SK-N-MC (cell line): ENCODE measurements around the gene PDCD7.
"Not testable (repeated sequence)": the region's sequence is repeated elsewhere in the genome, so short reads cannot be mapped to it uniquely, and the experiment has no call there.

Experiments
- DNase-seq: peaks from one replicate; pipeline ENCODE4 v3.0.0-alpha.2; 2011; ENCODE audit warnings: low read depth, low spot score
- H3K27ac ChIP-seq: fragments of 200-600 bp; sonication (generic); 2 replicates; pipeline ENCODE4 v1.5.1; 2016; ENCODE audit warnings: mixed run types
- H3K36me3 ChIP-seq: fragments of 200-600 bp; sonication (generic); 2 replicates; pipeline ENCODE4 v1.6.1; 2017; ENCODE audit warnings: antibody characterized with exemption, low read length, mixed read lengths; ENCODE audit not compliant: insufficient read depth
- H3K4me3 ChIP-seq: fragments of 200-600 bp; sonication (generic); 2 replicates; pipeline ENCODE4 v1.5.1; 2016
- H3K9ac ChIP-seq: fragments of 200-600 bp; sonication (generic); 2 replicates; pipeline ENCODE4 v1.8.0; 2017; ENCODE audit warnings: mixed run types, mixed read lengths; ENCODE audit not compliant: insufficient read length
- H3K9me3 ChIP-seq: fragments of 200-600 bp; sonication (generic); 2 replicates; pipeline ENCODE4 v1.6.1; 2017; ENCODE audit warnings: low read depth, mild to moderate bottlenecking, antibody characterized with exemption, low read length, moderate library complexity, mixed read lengths
- EZH2 ChIP-seq: fragments of 200-600 bp; sonication (generic); IDR thresholded peaks from one replicate; pipeline ENCODE4 v1.6.1; 2017; ENCODE audit warnings: antibody characterized with exemption
- FOXP2 ChIP-seq: optimal IDR thresholded peaks from 2 replicates; pipeline ENCODE3; 2011; ENCODE audit warnings: mild to moderate bottlenecking, moderate library complexity; ENCODE audit not compliant: insufficient read depth; ENCODE audit errors: extremely low read length, control extremely low read depth
- POLR2AphosphoS5 ChIP-seq: IDR thresholded peaks from 2 replicates; pipeline ENCODE4 v1.6.1; 2012; ENCODE audit warnings: mild to moderate bottlenecking, low read depth, low read length, borderline replicate concordance

Gene PDCD7

GRCh38 chr15:65172531-65172930 lies 38.9 kb upstream of the PDCD7 start:
- no peak for DNase-seq
- no peak overlapping the region for H3K9ac ChIP-seq
- TF ChIP-seq EZH2 (no peak), FOXP2 (no peak), POLR2AphosphoS5 (no peak)
- no peak overlapping the region for H3K27ac ChIP-seq
- H3K36me3 ChIP-seq, result peaks cover 64% of the 10 kb centered on the region
- H3K4me3 ChIP-seq, result no peak overlapping the region
- H3K9me3 ChIP-seq, result no peaks in the 10 kb centered on the region

GRCh38 chr15:65171428-65171827 lies 37.8 kb upstream of the PDCD7 start:
- H3K4me3 ChIP-seq, result no peak overlapping the region
- H3K9me3 ChIP-seq, result no peaks in the 10 kb centered on the region
- no peak overlapping the region for H3K9ac ChIP-seq
- H3K36me3 ChIP-seq, result peaks cover 61% of the 10 kb centered on the region
- DNase-seq, result no peak
- no peak overlapping the region for H3K27ac ChIP-seq
- TF ChIP-seq POLR2AphosphoS5 (no peak), EZH2 (no peak), FOXP2 (no peak)

- Histone ChIP-seq H3K4me3 (no peak overlapping the region), H3K9ac (no peak overlapping the region), H3K27ac (0 out of 2 replicates have a peak overlapping the region, but pooled peaks have one; percentile 65), H3K9me3 (no peaks in the 10 kb centered on the region), H3K36me3 (peaks cover 39% of the 10 kb centered on the region)
- DNase-seq, result no peak
- TF ChIP-seq POLR2AphosphoS5 (no peak), FOXP2 (no peak), EZH2 (no peak)
Observed at GRCh38 chr15:65165875-65166274, 32.3 kb upstream of the PDCD7 start.

- Histone ChIP-seq H3K36me3 (peaks cover 30% of the 10 kb centered on the region), H3K4me3 (no peak overlapping the region), H3K27ac (no peak overlapping the region), H3K9ac (no peak overlapping the region), H3K9me3 (no peaks in the 10 kb centered on the region)
- DNase-seq, result no peak
- no peak for TF ChIP-seq EZH2
- no peak for TF ChIP-seq POLR2AphosphoS5
- TF ChIP-seq FOXP2, result no peak
Observed at GRCh38 chr15:65164139-65164538, 30.5 kb upstream of the PDCD7 start.

- no peak for TF ChIP-seq FOXP2
- TF ChIP-seq POLR2AphosphoS5, result no peak
- no peak for TF ChIP-seq EZH2
- no peak for DNase-seq
- Histone ChIP-seq H3K36me3 (peaks cover 40% of the 10 kb centered on the region), H3K27ac (no peak overlapping the region), H3K9ac (no peak overlapping the region), H3K9me3 (no peaks in the 10 kb centered on the region), H3K4me3 (no peak overlapping the region)
Observed at GRCh38 chr15:65163041-65163440, 29.4 kb upstream of the PDCD7 start.

- Histone ChIP-seq H3K4me3 (no peak overlapping the region), H3K9ac (no peak overlapping the region), H3K27ac (no peak overlapping the region), H3K36me3 (peaks cover 69% of the 10 kb centered on the region), H3K9me3 (no peaks in the 10 kb centered on the region)
- no peak for DNase-seq
- no peak for TF ChIP-seq POLR2AphosphoS5
- TF ChIP-seq EZH2, result no peak
Observed at GRCh38 chr15:65156692-65157091, 23.1 kb upstream of the PDCD7 start.

GRCh38 chr15:65154720-65155119 lies 21.1 kb upstream of the PDCD7 start:
- no peak for DNase-seq
- no peak overlapping the region for H3K4me3 ChIP-seq
- peaks cover 81% of the 10 kb centered on the region for H3K36me3 ChIP-seq
- no peak overlapping the region for H3K9ac ChIP-seq
- TF ChIP-seq POLR2AphosphoS5, result no peak
- TF ChIP-seq EZH2, result no peak
- no peak for TF ChIP-seq FOXP2
- no peaks in the 10 kb centered on the region for H3K9me3 ChIP-seq
- H3K27ac ChIP-seq, result no peak overlapping the region

- no peak for DNase-seq
- H3K4me3 ChIP-seq, result no peak overlapping the region
- H3K9me3 ChIP-seq, result no peaks in the 10 kb centered on the region
- H3K27ac ChIP-seq, result no peak overlapping the region
- H3K36me3 ChIP-seq, result peaks cover 40% of the 10 kb centered on the region
- no peak overlapping the region for H3K9ac ChIP-seq
- TF ChIP-seq EZH2, result no peak
- TF ChIP-seq FOXP2, result no peak
Observed at GRCh38 chr15:65147902-65148301, 14.3 kb upstream of the PDCD7 start.

- DNase-seq, result no peak
- Histone ChIP-seq H3K27ac (no peak overlapping the region), H3K4me3 (no peak overlapping the region), H3K9me3 (no peaks in the 10 kb centered on the region), H3K9ac (no peak overlapping the region), H3K36me3 (peaks cover 32% of the 10 kb centered on the region)
- TF ChIP-seq FOXP2 (no peak), POLR2AphosphoS5 (no peak), EZH2 (no peak)
Observed at GRCh38 chr15:65146438-65146837, 12.8 kb upstream of the PDCD7 start.

- not testable (repeated sequence) for H3K27ac ChIP-seq, H3K4me3 ChIP-seq, H3K9me3 ChIP-seq, DNase-seq, H3K9ac ChIP-seq, H3K36me3 ChIP-seq
Observed at GRCh38 chr15:65138631-65139030, 5.0 kb upstream of the PDCD7 start.

- DNase-seq, H3K27ac ChIP-seq, H3K36me3 ChIP-seq, H3K9me3 ChIP-seq, H3K4me3 ChIP-seq, H3K9ac ChIP-seq: not testable (repeated sequence)
Observed at GRCh38 chr15:65137893-65138292, 4.3 kb upstream of the PDCD7 start.

GRCh38 chr15:65137089-65137488 lies 3.5 kb upstream of the PDCD7 start:
- H3K27ac ChIP-seq, H3K9me3 ChIP-seq, H3K36me3 ChIP-seq, H3K9ac ChIP-seq, DNase-seq, H3K4me3 ChIP-seq: not testable (repeated sequence)
